ENCODE data around the gene TVP23A.
"Not testable (repeated sequence)": the region's sequence is repeated elsewhere in the genome, so short reads cannot be mapped to it uniquely, and the experiment has no call there.

Gene TVP23A

GRCh38 chr16:10835281-10835931 is 16.8 kb upstream of the TVP23A start:
- DNase-seq: peak in 1 of 5 experiments; percentile 81

- no peak for DNase-seq
These were observed 16.2 kb upstream of the TVP23A start for GRCh38 chr16:10834766-10835165.

- no peak for DNase-seq
These were observed 15.5 kb upstream of the TVP23A start for GRCh38 chr16:10834130-10834529.

DNA sequence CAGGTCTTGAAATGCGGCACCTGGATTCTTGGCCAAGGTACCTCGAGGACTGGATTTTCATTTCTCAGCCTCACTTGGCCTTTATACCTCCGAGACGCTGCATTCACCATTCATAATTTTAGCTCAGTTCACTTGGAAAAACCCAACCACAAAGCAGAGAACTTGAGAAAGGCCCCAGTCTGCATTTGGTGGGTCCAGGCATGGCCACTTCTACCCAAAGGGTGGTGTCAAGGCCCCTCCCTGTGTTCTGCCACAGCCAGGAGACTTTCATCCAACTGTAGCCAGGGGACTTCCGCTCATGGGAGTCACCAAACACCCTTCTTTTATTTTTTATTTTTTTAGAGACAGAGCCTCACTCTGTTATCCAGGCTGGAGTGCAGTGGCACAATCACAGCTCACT is 14.7 kb upstream of the TVP23A start:
- no peak for DNase-seq

- DNase-seq: no peak
These were observed 13.6 kb upstream of the TVP23A start for GRCh38 chr16:10831894-10832886.

GRCh38 chr16:10830240-10830639 is 11.6 kb upstream of the TVP23A start:
- not testable (repeated sequence) for DNase-seq

DNA sequence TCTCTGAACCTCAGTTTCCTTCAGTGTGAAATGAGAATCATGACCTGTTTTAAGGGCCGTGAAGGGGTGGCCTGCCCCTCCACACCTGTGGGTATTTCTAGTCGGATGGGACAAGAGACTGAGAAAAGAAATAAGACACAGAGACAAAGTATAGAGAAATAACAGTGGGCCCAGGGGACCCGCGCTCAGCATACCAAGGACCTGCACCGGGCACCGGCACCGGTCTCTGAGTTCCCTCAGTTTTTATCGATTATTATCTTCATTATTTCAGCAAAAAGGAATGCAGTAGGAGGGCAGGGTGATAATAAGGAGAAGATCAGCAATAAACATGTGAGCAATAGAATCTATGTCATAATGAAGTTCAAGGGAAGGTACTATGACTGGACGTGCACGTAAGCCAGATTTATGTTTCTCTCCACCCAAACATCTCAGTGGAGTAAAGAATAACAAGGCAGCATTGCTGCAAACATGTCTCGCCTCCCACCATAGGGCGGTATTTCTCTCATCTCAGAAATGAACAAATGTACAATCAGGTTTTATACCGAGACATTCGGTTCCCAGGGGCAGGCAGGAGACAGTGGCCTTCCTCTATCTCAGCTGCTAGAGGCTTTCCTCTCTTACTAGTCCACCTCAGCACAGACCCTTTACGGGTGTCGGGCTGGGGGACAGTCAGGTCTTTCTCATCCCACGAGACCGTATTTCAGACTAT is 10.9 kb upstream of the TVP23A start:
- DNase-seq: not testable (repeated sequence)

DNA sequence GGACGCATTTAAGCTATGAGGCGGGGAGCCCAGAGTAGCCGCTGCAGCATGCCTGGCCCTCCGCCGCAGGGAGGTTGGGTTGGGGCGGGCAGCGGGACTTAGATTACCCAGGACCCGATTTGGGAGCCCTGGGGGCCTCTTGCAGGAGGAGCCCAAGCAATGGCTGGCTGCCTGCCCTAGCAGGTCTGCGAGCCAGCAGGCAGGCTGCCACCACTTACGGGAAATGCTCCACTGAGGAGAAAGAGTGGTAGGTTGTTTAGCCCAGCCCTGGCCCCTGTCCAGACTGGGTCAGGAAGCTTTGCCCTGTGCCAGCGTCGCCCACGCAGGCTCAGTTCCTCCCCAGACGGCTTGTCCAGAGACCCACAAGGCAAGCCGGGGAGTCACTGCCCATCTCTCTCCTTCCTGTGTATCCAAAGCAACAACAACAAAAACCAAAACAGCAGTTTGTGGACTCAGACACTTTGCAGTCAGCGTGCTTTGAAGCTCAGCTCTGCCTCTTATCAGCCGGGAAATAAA is 10.3 kb upstream of the TVP23A start:
- DNase-seq: no peak

- DNase-seq: no peak
These were observed 9.2 kb upstream of the TVP23A start for GRCh38 chr16:10827691-10828341.

DNA sequence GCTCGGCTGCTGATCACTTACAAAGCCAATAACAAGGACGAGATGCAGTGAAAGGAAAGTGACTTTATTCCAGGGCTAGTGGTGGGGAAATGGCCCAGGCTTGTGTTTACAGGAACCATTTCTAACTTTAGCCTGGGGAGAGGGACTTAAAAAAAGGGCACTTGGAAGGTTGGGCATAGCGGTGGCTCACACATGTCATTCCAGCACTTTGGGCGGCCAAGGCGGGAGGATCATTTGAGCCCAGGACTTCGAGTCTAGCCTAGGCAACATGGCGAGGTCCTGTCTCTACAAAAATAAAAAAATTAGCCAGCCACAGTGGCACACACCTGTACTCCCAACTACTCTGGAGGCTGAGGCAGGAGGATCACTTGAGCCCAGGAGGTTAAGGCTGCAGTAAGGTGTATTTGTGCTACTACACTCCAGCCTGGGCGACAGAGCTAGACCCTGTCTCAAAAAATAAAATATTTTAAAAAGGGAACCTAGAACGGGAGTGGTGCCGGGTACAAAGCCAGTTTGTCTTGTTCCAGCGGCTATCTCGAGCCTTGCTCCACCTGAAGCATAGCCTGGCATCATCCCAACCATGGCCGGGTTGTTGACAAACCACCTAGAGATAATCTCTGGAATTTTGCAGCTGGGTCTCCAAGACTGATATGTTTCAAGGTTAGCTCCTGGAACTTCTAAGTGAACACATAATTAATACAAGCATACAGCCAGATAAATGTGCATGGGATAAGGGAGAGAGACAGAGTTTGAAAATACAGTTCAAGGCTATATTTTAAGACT is 5.7 kb upstream of the TVP23A start:
- no peak for DNase-seq

DNA sequence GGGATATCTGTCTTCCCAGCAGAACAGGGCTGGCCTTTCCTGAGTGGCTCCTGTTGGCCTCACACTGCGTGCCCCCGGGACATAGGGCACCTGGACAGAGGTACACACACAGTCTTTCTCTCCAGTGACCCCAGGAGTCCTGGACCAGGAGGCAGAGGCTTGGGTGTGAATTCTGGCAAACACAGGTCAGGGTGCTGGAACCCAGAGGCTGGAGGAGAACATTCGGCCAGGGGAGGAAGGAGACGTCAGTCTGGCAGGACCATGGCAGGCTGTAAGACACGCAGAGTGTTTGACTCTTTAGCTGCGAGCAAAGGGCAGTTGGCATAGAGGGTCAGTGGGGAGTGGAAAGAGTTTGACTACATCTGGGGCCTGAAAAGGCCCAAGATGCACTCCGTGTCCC is 4.1 kb upstream of the TVP23A start:
- no peak for DNase-seq

DNA sequence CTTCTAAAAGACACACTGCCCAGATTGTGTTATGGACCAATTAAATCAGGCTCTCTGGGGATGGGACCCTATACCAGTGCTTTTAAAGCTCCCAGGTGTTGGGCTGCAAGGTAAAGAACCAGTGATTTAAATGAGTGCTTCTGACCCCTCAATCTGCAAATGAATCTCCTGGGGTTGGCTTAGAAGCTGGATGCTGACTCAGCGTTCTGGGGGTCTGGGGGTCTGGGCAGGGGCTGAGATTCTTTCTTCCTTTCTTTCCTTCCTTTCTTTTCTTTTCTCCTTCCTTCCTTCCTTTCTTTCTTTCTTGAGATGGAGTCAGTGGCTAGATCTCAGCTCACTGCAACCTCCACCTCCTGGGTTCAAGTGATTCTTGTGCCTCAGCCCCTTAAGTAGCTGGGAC is 2.0 kb upstream of the TVP23A start:
- no peak for DNase-seq

GRCh38 chr16:10817514-10817913 is 1.1 kb downstream of the TVP23A start:
- no peak for DNase-seq

GRCh38 chr16:10813099-10813455 is 5.5 kb downstream of the TVP23A start:
- no peak for DNase-seq

DNA sequence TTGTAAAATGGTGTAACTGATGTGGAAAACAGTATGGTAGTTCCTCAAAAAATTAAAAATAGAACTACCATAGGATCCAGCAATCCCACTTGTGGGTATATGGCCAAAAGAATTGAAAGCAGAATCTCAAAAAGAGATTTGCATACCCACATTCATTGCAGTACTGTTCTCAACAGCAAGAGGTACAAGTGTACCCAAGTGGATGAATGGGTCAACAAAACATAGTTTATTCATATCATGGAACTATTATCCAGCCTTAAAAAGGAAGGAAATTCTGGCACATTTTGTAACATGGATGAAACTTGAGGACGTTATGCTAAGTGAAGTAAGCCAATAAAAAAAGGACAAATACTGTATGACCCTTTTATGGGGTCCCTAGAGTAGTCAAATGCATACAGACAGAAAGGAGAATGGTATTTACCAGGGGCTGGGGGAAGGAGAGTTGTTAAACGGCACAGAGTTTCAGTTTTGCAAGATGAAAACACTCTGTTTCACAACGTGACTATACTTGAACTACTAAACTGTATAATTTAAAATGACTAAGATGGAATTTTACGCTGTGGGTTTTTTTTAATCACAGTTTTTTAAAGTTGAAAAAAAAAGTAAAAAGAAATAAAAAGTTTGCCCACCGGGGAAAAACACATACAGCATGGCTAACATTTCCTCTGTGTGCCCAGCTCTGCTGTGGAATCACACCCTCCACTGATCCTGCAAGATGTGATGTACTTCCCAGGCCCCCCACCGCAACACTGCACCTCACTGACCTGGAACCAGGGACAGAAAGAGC is 6.1 kb downstream of the TVP23A start:
- DNase-seq: peak in 1 of 5 experiments; percentile 75

GRCh38 chr16:10809706-10810105 is 8.9 kb downstream of the TVP23A start:
- no peak for DNase-seq

DNA sequence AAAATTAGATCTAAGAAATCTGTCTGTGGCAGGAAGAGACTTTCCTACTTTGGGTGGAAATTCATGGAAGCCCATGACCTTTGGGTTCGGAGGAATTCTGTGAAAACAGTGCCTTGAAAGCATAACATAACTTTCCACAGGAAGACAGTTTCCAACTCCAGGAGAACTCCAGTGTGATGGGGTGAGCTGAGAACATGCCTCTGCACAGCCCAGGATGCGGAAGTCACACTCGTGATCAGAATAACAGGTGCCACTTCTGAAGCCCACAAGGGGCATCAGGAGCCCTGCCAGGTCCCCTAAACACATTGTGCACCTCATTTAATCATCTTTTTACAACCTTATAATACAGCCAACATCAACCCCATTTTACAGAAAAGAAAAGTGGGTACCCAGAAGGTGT is 9.7 kb downstream of the TVP23A start:
- no peak for DNase-seq

GRCh38 chr16:10808218-10808617 is 10.4 kb downstream of the TVP23A start:
- DNase-seq: peak in 1 of 5 experiments; percentile 14

- DNase-seq: no peak
These were observed 11.9 kb downstream of the TVP23A start for GRCh38 chr16:10806698-10807097.

GRCh38 chr16:10805334-10805733 is 13.3 kb downstream of the TVP23A start:
- no peak for DNase-seq

DNA sequence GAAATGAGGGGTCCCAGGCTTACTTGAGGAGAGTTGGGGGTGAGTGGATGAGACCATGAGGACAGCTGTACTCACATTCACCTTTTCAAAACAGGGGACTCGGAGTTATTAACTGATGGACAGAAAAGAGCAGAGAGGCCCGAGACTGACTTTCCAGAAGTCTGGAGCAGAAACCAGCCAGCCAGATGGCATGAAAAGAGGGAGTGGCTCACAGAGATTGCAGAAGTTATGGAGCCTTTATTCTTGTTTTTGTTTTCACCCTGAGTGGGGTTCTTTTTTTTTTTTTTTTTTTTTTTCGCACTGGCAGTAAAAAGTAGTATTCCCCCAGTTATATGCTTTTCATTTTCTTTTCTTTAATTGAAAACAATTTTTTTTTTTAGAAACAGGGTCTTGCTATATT is 18.9 kb downstream of the TVP23A start:
- DNase-seq: no peak
